HepG2 (cell line): ENCODE results near the gene DEFB127.

Source experiments
- JUND ChIP-seq: sonication (generic); formaldehyde crosslinking; IDR thresholded peaks from 2 replicates; pipeline ENCODE4 v1.8.0; 2022; ENCODE audit warnings: mild to moderate bottlenecking, missing genetic modification reagents
- SAP130 ChIP-seq: IDR thresholded peaks from 2 replicates; pipeline ENCODE4 v1.6.1; 2016; ENCODE audit warnings: low read depth
- ZNF138 ChIP-seq: sonication (generic); formaldehyde crosslinking; IDR thresholded peaks from 2 replicates; pipeline ENCODE4 v1.5.0; 2020; ENCODE audit warnings: mild to moderate bottlenecking, low read depth, missing genetic modification reagents

- TF ChIP-seq JUND (CRISPR knock-in tag) (no peak), ZNF138 (CRISPR knock-in tag) (no peak), SAP130 (CRISPR knock-in tag) (no peak)
These were observed 39.7 kb upstream of the DEFB127 start for GRCh38 chr20:117518-117917.
